ENCODE data around the gene TMEM176A. TPM values are rescaled to one million over a fixed set of nuclear protein-coding genes. Genes with fewer than 3 reads are reported as not detected.

The TMEM176A gene
- total and polyA plus RNA-seq, 10 donors, result 28.6 to 84.6 (median 59.0) TPM

GRCh38 chr7:150814328-150815001, 13.9 kb downstream of the TMEM176A start:
- Histone ChIP-seq H3K4me1 (no peaks in the 10 kb centered on the region), H3K27ac (no peak overlapping the region), H3K36me3 (no peaks in the 10 kb centered on the region), H3K4me3 (no peak overlapping the region), H3K9me3 (peaks cover 3 to 24% (median 19%) of the 10 kb centered on the region in 8 donors), H3K27me3 (replicated peaks in 1 of 7) (peaks cover 0 to 15% (median 0%) of the 10 kb centered on the region in 7 donors)
- no peak for DNase-seq
- TF ChIP-seq, protein P1, sequence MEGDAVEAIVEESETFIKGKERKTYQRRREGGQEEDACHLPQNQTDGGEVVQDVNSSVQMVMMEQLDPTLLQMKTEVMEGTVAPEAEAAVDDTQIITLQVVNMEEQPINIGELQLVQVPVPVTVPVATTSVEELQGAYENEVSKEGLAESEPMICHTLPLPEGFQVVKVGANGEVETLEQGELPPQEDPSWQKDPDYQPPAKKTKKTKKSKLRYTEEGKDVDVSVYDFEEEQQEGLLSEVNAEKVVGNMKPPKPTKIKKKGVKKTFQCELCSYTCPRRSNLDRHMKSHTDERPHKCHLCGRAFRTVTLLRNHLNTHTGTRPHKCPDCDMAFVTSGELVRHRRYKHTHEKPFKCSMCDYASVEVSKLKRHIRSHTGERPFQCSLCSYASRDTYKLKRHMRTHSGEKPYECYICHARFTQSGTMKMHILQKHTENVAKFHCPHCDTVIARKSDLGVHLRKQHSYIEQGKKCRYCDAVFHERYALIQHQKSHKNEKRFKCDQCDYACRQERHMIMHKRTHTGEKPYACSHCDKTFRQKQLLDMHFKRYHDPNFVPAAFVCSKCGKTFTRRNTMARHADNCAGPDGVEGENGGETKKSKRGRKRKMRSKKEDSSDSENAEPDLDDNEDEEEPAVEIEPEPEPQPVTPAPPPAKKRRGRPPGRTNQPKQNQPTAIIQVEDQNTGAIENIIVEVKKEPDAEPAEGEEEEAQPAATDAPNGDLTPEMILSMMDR (IDR thresholded peaks at IDR 0.05 in 8 of 11, conservative IDR thresholded peaks at IDR 0.05 in 3 of 11), result no peak
- no peak for TF ChIP-seq POLR2AphosphoS5 (IDR thresholded peaks at IDR 0.05)
- no peak for TF ChIP-seq POLR2A (IDR thresholded peaks at IDR 0.05)
- WGBS, 5 donors, result 73 to 93% (median 78%) methylated on average over 7 of the region's 7 CpGs
- intact Hi-C loops (cut with DNase I; ENCODE audit: low total_unique reads), result no loop called here

- WGBS, 5 donors, result 73 to 93% (median 82%) methylated on average over 2 of the region's 2 CpGs
- TF ChIP-seq POLR2A (IDR thresholded peaks at IDR 0.05) (no peak), POLR2AphosphoS5 (IDR thresholded peaks at IDR 0.05) (no peak)
- TF ChIP-seq, protein P1 (IDR thresholded peaks at IDR 0.05 in 8 of 11, conservative IDR thresholded peaks at IDR 0.05 in 3 of 11), result no peak
- peaks cover 0 to 15% (median 0%) of the 10 kb centered on the region in 7 donors for H3K27me3 ChIP-seq (replicated peaks in 1 of 7)
- H3K27ac ChIP-seq, result no peak overlapping the region
- H3K36me3 ChIP-seq, result no peaks in the 10 kb centered on the region
- peaks cover 3 to 35% (median 21%) of the 10 kb centered on the region in 8 donors for H3K9me3 ChIP-seq
- DNase-seq, result no peak
- intact Hi-C loops (cut with DNase I; ENCODE audit: low total_unique reads), result no loop called here
- no peak overlapping the region for H3K4me3 ChIP-seq
- H3K4me1 ChIP-seq, result no peaks in the 10 kb centered on the region
Observed at GRCh38 chr7:150818971-150819370, 18.4 kb downstream of the TMEM176A start.

DNA sequence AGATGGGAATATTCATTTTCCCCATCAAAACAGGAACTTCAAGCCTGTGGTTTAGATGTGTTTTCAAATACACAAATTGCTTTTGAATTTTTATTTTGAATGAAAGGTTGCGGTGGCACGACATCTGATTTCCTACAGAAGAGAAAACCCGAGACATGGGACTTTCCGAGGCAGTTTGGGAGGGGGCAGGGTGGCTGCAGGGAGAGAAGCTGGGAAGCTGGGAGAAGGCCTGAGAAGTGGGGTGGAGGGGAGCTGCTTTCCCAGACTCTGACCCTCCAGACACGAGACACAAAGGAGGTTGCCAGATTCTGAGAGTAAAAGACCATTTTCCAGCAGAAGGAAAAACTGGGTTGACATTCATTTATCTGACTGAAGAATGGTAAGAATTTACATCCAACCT, 19.6 kb downstream of the TMEM176A start:
- Histone ChIP-seq H3K4me1 (no peaks in the 10 kb centered on the region), H3K4me3 (no peak overlapping the region), H3K36me3 (no peaks in the 10 kb centered on the region), H3K27ac (no peak overlapping the region), H3K27me3 (replicated peaks in 1 of 7) (peaks cover 0 to 8% (median 0%) of the 10 kb centered on the region in 7 donors), H3K9me3 (peaks cover 3 to 30% (median 19%) of the 10 kb centered on the region in 8 donors)
- TF ChIP-seq POLR2AphosphoS5 (IDR thresholded peaks at IDR 0.05), result no peak
- TF ChIP-seq, protein P1 (IDR thresholded peaks at IDR 0.05 in 8 of 11, conservative IDR thresholded peaks at IDR 0.05 in 3 of 11), result no peak
- no peak for DNase-seq
- 35 to 70% (median 63%) methylated on average over 5 of the region's 5 CpGs for WGBS, 5 donors
- intact Hi-C loops (cut with DNase I; ENCODE audit: low total_unique reads), result no loop called here

GRCh38 chr7:150820578-150821198, 20.1 kb downstream of the TMEM176A start:
- TF ChIP-seq POLR2A (IDR thresholded peaks at IDR 0.05) (no peak), POLR2AphosphoS5 (IDR thresholded peaks at IDR 0.05) (no peak)
- TF ChIP-seq, protein P1 (IDR thresholded peaks at IDR 0.05 in 8 of 11, conservative IDR thresholded peaks at IDR 0.05 in 3 of 11), result no peak
- Histone ChIP-seq H3K4me1 (no peaks in the 10 kb centered on the region), H3K27me3 (replicated peaks in 1 of 7) (peaks cover 0 to 8% (median 0%) of the 10 kb centered on the region in 7 donors), H3K36me3 (no peaks in the 10 kb centered on the region), H3K27ac (no peak overlapping the region), H3K9me3 (peaks cover 3 to 25% (median 15%) of the 10 kb centered on the region in 8 donors), H3K4me3 (no peak overlapping the region)
- intact Hi-C loops (cut with DNase I; ENCODE audit: low total_unique reads), result no loop called here
- DNase-seq, result no peak
- WGBS, 5 donors, result 63 to 87% (median 83%) methylated on average over 7 of the region's 7 CpGs
